H9 (cell line): ENCODE measurements around the gene PACSIN2. TPM values are rescaled to one million over a fixed set of nuclear protein-coding genes. Genes with fewer than 3 reads are reported as not detected.

Experiments
- DNase-seq: peaks from one replicate; pipeline ENCODE4 v3.0.0-alpha.2; 2017
- H2AFZ ChIP-seq: one replicate; pipeline ENCODE4 v1.6.1; 2013; ENCODE audit warnings: mild to moderate bottlenecking, low read length, control low read depth, moderate library complexity
- H2AK5ac ChIP-seq: 2 replicates; pipeline ENCODE4 v1.6.1; 2013; ENCODE audit warnings: low read length, control low read depth, mixed read lengths; ENCODE audit not compliant: insufficient read length
- H2BK120ac ChIP-seq: one replicate; pipeline ENCODE4 v1.6.1; 2013; ENCODE audit warnings: low read depth, mild to moderate bottlenecking, low read length, control low read depth, inconsistent platforms; ENCODE audit not compliant: poor library complexity, severe bottlenecking
- H2BK12ac ChIP-seq: 2 replicates; pipeline ENCODE4 v1.6.1; 2013; ENCODE audit warnings: low read length, control low read depth, mixed read lengths, low read depth; ENCODE audit not compliant: insufficient read length
- H2BK15ac ChIP-seq: 2 replicates; pipeline ENCODE4 v1.6.1; 2013; ENCODE audit warnings: low read depth, low read length, control low read depth
- H2BK20ac ChIP-seq: one replicate; pipeline ENCODE4 v1.6.1; 2013; ENCODE audit warnings: low read depth, mild to moderate bottlenecking, low read length, control low read depth, inconsistent platforms; ENCODE audit not compliant: poor library complexity, severe bottlenecking
- H2BK5ac ChIP-seq: 2 replicates; pipeline ENCODE4 v1.6.1; 2013; ENCODE audit warnings: low read length, control low read depth, mixed read lengths; ENCODE audit not compliant: insufficient read length
- H3K14ac ChIP-seq: 2 replicates; pipeline ENCODE4 v1.6.1; 2013; ENCODE audit warnings: low read length, control low read depth; ENCODE audit not compliant: insufficient read depth
- H3K18ac ChIP-seq: 2 replicates; pipeline ENCODE4 v1.6.1; 2013; ENCODE audit warnings: low read depth, mild to moderate bottlenecking, mixed read lengths, low read length, control low read depth; ENCODE audit not compliant: insufficient read length
- H3K23ac ChIP-seq: 2 replicates; pipeline ENCODE4 v1.6.1; 2013; ENCODE audit warnings: low read length, control low read depth, mixed read lengths, low read depth; ENCODE audit not compliant: insufficient read length
- H3K23me2 ChIP-seq: 2 replicates; pipeline ENCODE4 v1.6.1; 2013; ENCODE audit warnings: low read depth, mild to moderate bottlenecking, mixed read lengths, low read length, control low read depth; ENCODE audit not compliant: insufficient read length, poor library complexity, severe bottlenecking
- H3K27ac ChIP-seq: 2 replicates; pipeline ENCODE4 v1.5.1; 2013; ENCODE audit warnings: low read length, control low read depth, mixed read lengths, low read depth; ENCODE audit not compliant: insufficient read length
- H3K27me3 ChIP-seq: 2 replicates; pipeline ENCODE4 v1.6.1; 2013; ENCODE audit warnings: low read length, control low read depth, inconsistent platforms; ENCODE audit not compliant: insufficient read depth
- H3K4ac ChIP-seq: 2 replicates; pipeline ENCODE4 v1.6.1; 2013; ENCODE audit warnings: low read depth, mild to moderate bottlenecking, control low read depth, inconsistent platforms, low read length, moderate library complexity
- H3K4me1 ChIP-seq: 2 replicates; pipeline ENCODE4 v1.6.1; 2013; ENCODE audit warnings: low read length, control low read depth, inconsistent platforms; ENCODE audit not compliant: insufficient read depth
- H3K4me2 ChIP-seq: 2 replicates; pipeline ENCODE4 v1.6.1; 2013; ENCODE audit warnings: low read length, control low read depth, mixed read lengths; ENCODE audit not compliant: insufficient read length, insufficient read depth
- H3K56ac ChIP-seq: 2 replicates; pipeline ENCODE4 v1.6.1; 2013; ENCODE audit warnings: low read depth, mild to moderate bottlenecking, mixed read lengths, low read length, control low read depth; ENCODE audit not compliant: insufficient read length
- H3K79me1 ChIP-seq: 2 replicates; pipeline ENCODE4 v1.6.1; 2013; ENCODE audit warnings: low read depth, mild to moderate bottlenecking, moderate library complexity, low read length, control low read depth, inconsistent platforms; ENCODE audit not compliant: insufficient read depth, poor library complexity, severe bottlenecking
- H3K79me2 ChIP-seq: 2 replicates; pipeline ENCODE4 v1.6.1; 2013; ENCODE audit warnings: low read length, control low read depth, inconsistent platforms; ENCODE audit not compliant: insufficient read depth
- H3K9ac ChIP-seq: 2 replicates; pipeline ENCODE4 v1.6.1; 2013; ENCODE audit warnings: low read length, control low read depth, mixed read lengths; ENCODE audit not compliant: insufficient read length; ENCODE audit errors: extremely low read depth
- H3K9me3 ChIP-seq: one replicate; pipeline ENCODE4 v1.6.1; 2013; ENCODE audit warnings: low read depth, low read length, inconsistent platforms; ENCODE audit not compliant: control insufficient read depth
- H3T11ph ChIP-seq: one replicate; pipeline ENCODE4 v1.6.1; 2013; ENCODE audit warnings: mild to moderate bottlenecking, low read length, control low read depth, inconsistent platforms
- H4K20me1 ChIP-seq: one replicate; pipeline ENCODE4 v1.6.1; 2013; ENCODE audit not compliant: control insufficient read depth, insufficient read length, insufficient read depth
- H4K5ac ChIP-seq: 2 replicates; pipeline ENCODE4 v1.6.1; 2013; ENCODE audit warnings: low read depth, mild to moderate bottlenecking, mixed read lengths, low read length, control low read depth; ENCODE audit not compliant: insufficient read length
- H4K8ac ChIP-seq: replicated peaks from 2 replicates; pipeline ENCODE4 v1.6.1; 2013; ENCODE audit warnings: low read length, control low read depth, mixed read lengths, low read depth; ENCODE audit not compliant: insufficient read length
- H4K91ac ChIP-seq: 2 replicates; pipeline ENCODE4 v1.6.1; 2013; ENCODE audit warnings: low read depth, mild to moderate bottlenecking, moderate library complexity, mixed read lengths, low read length, control low read depth; ENCODE audit not compliant: insufficient read length
- H3K27ac Mint-ChIP-seq, 3 experiments: 2 replicates in 2 of 3; 3 replicates in 1 of 3; pipeline ENCODE4 v1.8.0; 2020 to 2021; ENCODE audit warnings: mixed read lengths in 3 of 3, mild to moderate bottlenecking in 1 of 3, moderate library complexity in 1 of 3
- H3K27me3 Mint-ChIP-seq: 2 replicates; pipeline ENCODE4 v1.8.0; 2021; ENCODE audit warnings: low read depth, mild to moderate bottlenecking, moderate library complexity, mixed read lengths
- H3K36me3 Mint-ChIP-seq, 3 experiments: 2 replicates in 2 of 3; 3 replicates in 1 of 3; pipeline ENCODE4 v1.8.0; 2020 to 2021; ENCODE audit warnings: low read depth in 3 of 3, mixed read lengths in 3 of 3; ENCODE audit not compliant: insufficient read depth in 1 of 3
- H3K4me1 Mint-ChIP-seq, 2 experiments: 2 replicates each; pipeline ENCODE4 v1.8.0; 2020; ENCODE audit warnings: mixed read lengths in 2 of 2
- H3K4me3 Mint-ChIP-seq, 2 experiments: 2 replicates in 1 of 2; 3 replicates in 1 of 2; pipeline ENCODE4 v1.8.0; 2020 to 2021; ENCODE audit warnings: mild to moderate bottlenecking in 2 of 2, mixed read lengths in 2 of 2, moderate library complexity in 1 of 2
- H3K9me3 Mint-ChIP-seq, 2 experiments: 2 replicates in 1 of 2; 3 replicates in 1 of 2; pipeline ENCODE4 v1.8.0; 2020; ENCODE audit warnings: mild to moderate bottlenecking in 2 of 2, mixed read lengths in 2 of 2, moderate library complexity in 1 of 2
- CTCF ChIP-seq: fragments of 200-600 bp; sonication (generic); conservative IDR thresholded peaks from 3 replicates; pipeline ENCODE4 v1.8.0; 2021; ENCODE audit warnings: antibody characterized with exemption, mild to moderate bottlenecking
- WGBS: extraction: QIAGEN DNeasy Blood & Tissue Kit; methylation state at CpG from one replicate; pipeline ENCODE4 v1.1.7; 2013; ENCODE audit warnings: missing lambda C conversion rate, low lambda C conversion rate, mixed read lengths; ENCODE audit not compliant: insufficient read length; ENCODE audit errors: extremely low coverage; 5-methylcytosine and 5-hydroxymethylcytosine counted together
- total RNA-seq: library from RNA; stranded (reverse); gene quantifications from 2 replicates; pipeline ENCODE4 v1.2.1, GENCODE V29; 2021

The PACSIN2 gene
- total RNA-seq, 1 experiment from 2014 or later = 62.3 TPM

GRCh38 chr22:42938449-42938848 lies 76.5 kb downstream of the PACSIN2 start:
- no peaks in the 10 kb centered on the region for H3K9me3 Mint-ChIP-seq
- no CpG with 5 or more reads among the region's 7 CpGs for WGBS
- Histone ChIP-seq H3K27ac (no peak overlapping the region), H4K8ac (no peak overlapping the region), H3T11ph (no peak overlapping the region), H4K91ac (no peak overlapping the region), H2BK12ac (no peak overlapping the region), H3K18ac (no peak overlapping the region), H4K20me1 (no peaks in the 10 kb centered on the region), H3K4me2 (no peak overlapping the region), H3K4ac (no peak overlapping the region), H3K14ac (no peak overlapping the region), H3K4me1 (peaks cover 7% of the 10 kb centered on the region; the same call in 1 of the 2 replicates), H2AFZ (no peak overlapping the region), H4K5ac (no peak overlapping the region), H3K56ac (no peak overlapping the region), H3K9me3 (no peaks in the 10 kb centered on the region), H2BK5ac (no peak overlapping the region), H2AK5ac (no peak overlapping the region), H3K79me1 (peaks cover 10% of the 10 kb centered on the region), H3K23me2 (no peaks in the 10 kb centered on the region), H3K23ac (no peak overlapping the region), H3K27me3 (no peaks in the 10 kb centered on the region), H2BK120ac (no peak overlapping the region), H3K79me2 (no peaks in the 10 kb centered on the region), H2BK15ac (no peak overlapping the region), H3K9ac (no peak overlapping the region), H2BK20ac (no peak overlapping the region)
- H3K4me1 Mint-ChIP-seq = peaks cover 37 to 47% of the 10 kb centered on the region in 2 experiments
- no peaks in the 10 kb centered on the region for H3K27me3 Mint-ChIP-seq
- peak overlapping the region in 1 of 3 experiments; percentile 91; a peak in 2 of 7 replicates for H3K27ac Mint-ChIP-seq
- H3K36me3 Mint-ChIP-seq = peaks cover 0 to 2% (median 0%) of the 10 kb centered on the region in 3 experiments; a peak in 2 of 7 replicates
- H3K4me3 Mint-ChIP-seq = no peak overlapping the region; a peak in 1 of 5 replicates
- no peak for TF ChIP-seq CTCF
- DNase-seq = no peak
